Superior temporal gyrus (tissue), 1 donor: Measurements from ENCODE around the gene SNX30.

ENCODE experiments used
- DNase-seq: peaks from one replicate; pipeline ENCODE4 v3.0.0-alpha.2; 2016; ENCODE audit errors: extremely low spot score

The SNX30 gene

GRCh38 chr9:112858005-112858404, 107.4 kb downstream of the SNX30 start:
- no peak for DNase-seq

- no peak for DNase-seq
Observed at GRCh38 chr9:112858625-112859147, 108.1 kb downstream of the SNX30 start.

GRCh38 chr9:112860451-112860850, 109.9 kb downstream of the SNX30 start:
- DNase-seq = no peak

- no peak for DNase-seq
Observed at GRCh38 chr9:112861155-112861554, 110.6 kb downstream of the SNX30 start.

- no peak for DNase-seq
Observed at GRCh38 chr9:112861638-112862555, 111.3 kb downstream of the SNX30 start.

GRCh38 chr9:112863214-112863613, 112.7 kb downstream of the SNX30 start:
- DNase-seq = no peak

GRCh38 chr9:112863746-112864145, 113.2 kb downstream of the SNX30 start:
- no peak for DNase-seq

- DNase-seq = no peak
Observed at GRCh38 chr9:112864403-112864802, 113.8 kb downstream of the SNX30 start.

GRCh38 chr9:112864982-112865381, 114.4 kb downstream of the SNX30 start:
- no peak for DNase-seq

- no peak for DNase-seq
Observed at GRCh38 chr9:112866662-112867274, 116.2 kb downstream of the SNX30 start.

- DNase-seq = no peak
Observed at GRCh38 chr9:112867275-112867991, 116.9 kb downstream of the SNX30 start.

- DNase-seq = no peak
Observed at GRCh38 chr9:112868461-112868860, 117.9 kb downstream of the SNX30 start.

GRCh38 chr9:112869041-112869529, 118.5 kb downstream of the SNX30 start:
- no peak for DNase-seq

GRCh38 chr9:112869917-112870316, 119.4 kb downstream of the SNX30 start:
- no peak for DNase-seq

- DNase-seq = no peak
Observed at GRCh38 chr9:112870556-112870955, 120.0 kb downstream of the SNX30 start.

- no peak for DNase-seq
Observed at GRCh38 chr9:112872019-112872418, 121.5 kb downstream of the SNX30 start.

- no peak for DNase-seq
Observed at GRCh38 chr9:112873773-112874405, 123.3 kb downstream of the SNX30 start.

- no peak for DNase-seq
Observed at GRCh38 chr9:112878752-112879151, 128.2 kb downstream of the SNX30 start.

- DNase-seq = no peak
Observed at GRCh38 chr9:112880650-112881049, 130.1 kb downstream of the SNX30 start.

GRCh38 chr9:112881331-112881730, 130.8 kb downstream of the SNX30 start:
- no peak for DNase-seq

- DNase-seq = no peak
Observed at GRCh38 chr9:112884101-112884500, 133.5 kb downstream of the SNX30 start.

- no peak for DNase-seq
Observed at GRCh38 chr9:112884721-112885120, 134.2 kb downstream of the SNX30 start.
